Stimulated activated CD4-positive, alpha-beta T cell treated with anti-CD3 and anti-CD28 coated beads, TNF-alpha, amount 100 ng/mL, for 1 hour (primary cell): Measurements from ENCODE around the gene USP2.

ENCODE experiments used
- DNase-seq, 3 donors: peaks; one replicate each; pipeline ENCODE4 v3.0.0-alpha.2; 2020; ENCODE audit warnings: low read depth in 3 of 3, low spot score in 1 of 3

USP2 gene

DNA sequence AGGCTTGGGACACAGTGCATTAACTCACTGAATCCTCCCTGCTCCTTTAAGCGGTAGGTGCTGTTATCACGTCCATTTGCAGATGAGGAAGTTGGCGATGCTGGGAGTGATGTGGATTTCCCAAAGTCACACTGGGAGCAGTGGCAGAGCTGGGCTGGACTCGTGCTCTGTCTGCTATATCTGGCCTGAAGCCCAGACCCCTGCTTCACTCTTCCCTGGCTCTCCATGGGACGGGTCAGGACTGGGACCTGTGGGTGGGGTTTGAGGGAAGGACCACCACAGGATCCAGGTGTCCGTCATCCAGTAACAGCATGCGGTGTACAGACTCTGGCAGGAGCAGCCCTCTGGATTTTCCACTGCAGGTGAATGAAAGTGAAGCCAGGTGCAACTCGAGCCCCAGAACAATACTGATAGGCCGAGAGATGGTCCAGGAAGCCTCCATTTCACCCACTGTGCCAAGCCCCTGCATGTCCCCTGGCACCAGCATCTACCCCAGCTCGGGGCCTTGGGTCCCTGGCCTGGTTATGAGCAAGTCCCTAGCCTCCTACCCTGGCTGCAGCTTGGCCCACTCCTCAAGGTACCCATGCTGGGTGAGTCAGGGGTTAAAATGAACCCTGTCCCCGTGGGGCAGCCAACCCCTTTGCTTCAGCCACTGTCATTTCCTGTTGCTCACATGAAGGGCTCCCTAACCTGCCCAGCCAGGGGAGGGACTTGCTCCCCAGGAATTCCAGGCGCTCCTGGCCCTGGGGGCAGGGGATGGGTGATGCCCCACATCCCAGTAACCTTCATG, 4.2 kb downstream of the USP2 start:
- DNase-seq = no peak

- no peak for DNase-seq
Observed at GRCh38 chr11:119376197-119376847, 5.2 kb downstream of the USP2 start.

DNA sequence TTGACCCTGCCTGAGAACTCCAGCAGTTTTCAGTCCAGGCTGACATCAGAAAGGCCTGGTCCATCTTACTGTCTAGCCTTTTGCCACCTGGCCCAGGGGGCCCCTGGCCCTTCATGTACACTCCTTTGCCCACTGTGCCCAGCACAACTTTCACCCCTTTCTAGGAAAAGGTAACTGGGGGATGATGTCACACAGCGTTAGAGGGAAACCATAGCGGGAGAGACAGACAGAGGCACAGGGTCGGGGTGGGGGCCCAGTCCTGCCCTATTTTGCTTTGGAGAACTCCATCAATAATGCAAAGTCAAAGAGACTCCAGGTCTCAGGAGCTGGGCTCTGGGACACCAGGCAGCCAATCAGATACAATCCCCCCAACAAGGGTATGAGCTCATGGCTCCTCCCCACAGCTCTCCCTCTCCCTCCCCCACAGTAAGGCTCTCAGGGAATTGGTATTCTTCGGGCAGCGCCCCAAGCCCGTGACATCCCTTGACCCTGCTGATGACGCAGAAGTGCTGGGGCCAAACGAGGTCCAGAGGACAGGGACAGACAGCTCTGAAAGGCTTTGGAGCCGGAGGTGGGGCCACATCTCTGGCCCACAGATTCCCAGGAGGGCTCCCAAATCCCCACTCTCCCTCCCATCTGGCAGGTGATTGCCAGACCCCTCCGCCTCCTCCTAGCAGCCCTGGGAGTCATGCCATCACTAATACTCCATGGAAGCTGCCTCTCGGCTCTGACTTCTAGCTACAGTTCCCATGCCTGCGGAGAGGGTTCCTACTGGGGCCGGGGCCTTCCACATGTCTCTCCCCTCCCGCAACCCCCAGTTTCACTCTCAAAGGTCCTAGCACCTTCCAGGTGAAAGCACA, 5.9 kb downstream of the USP2 start:
- no peak for DNase-seq

GRCh38 chr11:119374632-119375336, 6.7 kb downstream of the USP2 start:
- DNase-seq = no peak

GRCh38 chr11:119373921-119374631, 7.4 kb downstream of the USP2 start:
- DNase-seq = no peak

DNA sequence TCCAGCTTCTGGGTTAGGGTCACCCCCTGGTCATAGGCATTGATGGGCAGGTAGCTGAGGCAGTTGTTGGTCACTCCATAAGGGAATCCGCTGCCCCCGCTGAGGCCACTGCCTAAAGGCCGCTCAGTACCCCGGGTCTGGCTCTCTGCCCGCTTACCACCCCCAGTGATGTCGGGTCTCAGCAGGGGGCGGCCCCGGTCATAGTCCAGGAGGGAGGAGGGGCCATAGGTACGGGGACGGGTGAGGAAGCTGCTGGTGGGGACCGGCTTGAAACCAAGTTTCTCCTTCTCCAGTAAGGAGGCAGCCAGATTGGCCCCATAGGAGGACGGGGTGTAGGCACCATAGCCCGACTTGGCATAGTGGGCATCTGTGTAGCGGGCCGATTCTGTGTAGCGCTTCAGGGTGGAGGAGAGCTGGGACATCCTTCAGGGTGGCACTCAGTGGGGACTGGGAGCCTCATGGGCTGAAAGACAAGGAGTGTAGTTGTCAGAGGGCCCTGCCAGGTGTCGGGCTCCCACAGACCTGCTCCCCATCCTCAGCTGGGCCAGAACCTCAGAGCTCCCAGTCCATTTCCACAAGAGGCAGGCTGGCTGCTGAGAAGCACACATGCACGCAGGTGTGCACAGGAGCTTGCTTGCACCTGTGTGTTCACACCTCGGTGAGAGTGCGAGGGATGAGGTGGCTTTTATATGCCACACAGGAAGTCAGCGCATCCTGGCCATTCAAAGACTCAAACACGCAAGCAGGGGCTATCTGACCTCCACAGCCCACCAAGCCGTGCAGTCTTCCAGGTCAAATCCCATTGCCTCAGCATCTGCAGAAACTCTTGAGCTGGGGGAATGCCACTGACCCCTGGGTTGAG, 8.2 kb downstream of the USP2 start:
- DNase-seq = no peak

GRCh38 chr11:119372260-119373058, 9.0 kb downstream of the USP2 start:
- no peak for DNase-seq

DNA sequence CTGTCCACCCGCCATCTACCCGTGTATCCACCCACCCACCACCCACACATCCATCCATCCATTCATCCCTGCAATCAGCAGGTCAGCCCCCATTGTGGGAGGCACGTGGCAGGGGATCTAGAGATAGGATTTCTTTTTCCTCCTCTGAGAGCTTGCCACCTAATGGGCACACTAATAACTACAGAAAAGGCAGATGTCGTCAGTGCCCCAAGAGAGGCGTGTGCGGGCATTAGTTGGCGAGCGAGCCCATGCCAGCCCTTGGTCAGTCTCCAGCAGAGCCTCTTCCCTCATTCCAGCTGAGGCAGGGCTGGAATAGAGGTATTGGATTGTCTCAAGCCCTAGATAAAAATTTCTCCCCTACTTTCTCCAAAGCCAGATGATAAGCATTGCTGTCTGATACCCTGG, 9.7 kb downstream of the USP2 start:
- no peak for DNase-seq

GRCh38 chr11:119371067-119371601, 10.4 kb downstream of the USP2 start:
- DNase-seq = no peak

DNA sequence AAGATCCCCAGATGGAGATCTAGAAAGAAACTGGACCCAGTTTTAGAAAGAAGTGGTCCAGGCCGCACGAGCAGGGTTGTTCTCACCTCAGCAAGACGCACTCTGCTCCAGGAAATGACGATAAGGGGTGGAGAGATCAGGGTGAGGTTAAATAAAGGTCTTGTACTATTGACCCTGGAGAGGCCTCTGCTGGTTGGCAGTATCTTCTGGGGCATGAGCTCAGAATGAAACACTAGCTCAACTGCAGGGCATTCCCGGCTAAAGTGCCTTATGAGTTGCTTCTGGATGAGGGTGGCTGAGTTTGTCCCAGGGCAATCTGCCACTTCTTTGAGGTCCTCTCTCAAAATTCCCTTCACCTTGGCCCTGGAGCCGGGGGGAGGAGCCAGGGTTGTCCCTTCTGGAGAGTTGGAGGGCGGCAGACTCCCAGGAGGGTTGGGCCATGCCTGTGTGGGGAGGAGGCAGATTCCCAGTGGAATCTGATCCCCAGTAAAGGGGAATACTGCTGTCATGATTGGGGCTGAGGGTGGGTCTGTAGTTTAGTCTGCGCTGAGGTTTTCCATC, 10.9 kb downstream of the USP2 start:
- no peak for DNase-seq

DNA sequence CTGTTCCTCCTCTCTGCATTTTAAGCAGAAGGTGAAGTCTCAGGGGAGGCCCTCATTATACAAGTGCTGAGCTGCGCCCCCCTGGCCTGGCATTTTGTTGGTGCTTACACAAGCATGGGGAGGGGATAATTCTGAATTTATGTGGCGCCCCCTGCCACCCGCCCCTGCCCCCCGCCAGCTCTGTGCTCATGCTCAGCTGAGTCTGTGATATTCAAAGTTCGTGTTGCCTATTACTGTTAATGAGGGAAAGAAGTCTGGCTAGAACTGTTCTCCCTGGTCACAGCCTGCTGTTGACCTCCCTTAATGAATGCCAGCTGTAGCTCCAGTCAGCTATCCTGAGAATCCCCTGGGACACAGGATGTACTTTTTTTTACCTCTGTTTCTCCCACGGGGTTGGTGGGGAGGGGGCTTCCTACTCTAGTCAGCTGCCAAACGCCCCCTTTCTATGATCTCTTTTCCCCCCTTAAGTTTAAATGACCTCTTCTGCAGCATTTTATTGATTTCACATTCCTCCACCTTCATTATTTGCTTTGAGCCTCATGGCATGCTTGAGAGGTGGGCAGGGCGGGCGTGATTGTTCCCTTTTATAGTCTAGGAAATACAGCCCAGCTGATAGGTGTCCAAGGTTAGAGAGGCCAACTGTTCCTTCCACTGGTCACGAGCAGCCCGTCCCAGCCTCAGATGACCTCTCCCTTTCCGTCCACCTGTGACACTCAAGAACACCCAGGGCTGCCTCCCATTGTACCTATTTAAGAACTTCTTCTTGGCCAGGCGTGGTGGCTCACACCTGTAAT, 12.2 kb downstream of the USP2 start:
- no peak for DNase-seq

GRCh38 chr11:119368121-119369034, 13.1 kb downstream of the USP2 start:
- DNase-seq = no peak

DNA sequence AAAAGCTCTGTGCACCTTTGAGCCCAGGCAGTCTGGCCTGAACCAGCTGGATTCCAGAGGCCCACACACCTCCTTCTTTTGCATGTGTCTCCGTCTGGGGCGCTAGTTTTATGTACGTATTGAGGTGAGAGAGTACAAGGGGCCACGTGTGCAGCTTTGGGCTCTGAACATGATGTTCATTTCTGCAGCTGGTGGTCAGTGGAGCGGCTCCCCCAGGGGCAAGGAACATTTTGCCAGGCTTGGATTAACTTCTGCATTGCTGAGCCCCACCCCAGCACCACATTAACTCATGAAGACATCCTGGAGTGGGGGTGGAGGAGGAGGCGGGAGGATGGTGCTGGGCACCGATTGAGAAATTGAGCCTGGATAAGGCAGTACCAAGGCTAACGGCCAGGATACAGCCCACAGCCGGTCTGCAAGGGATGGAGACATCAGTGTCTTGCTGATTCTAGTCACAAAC, 13.8 kb downstream of the USP2 start:
- no peak for DNase-seq

GRCh38 chr11:119366690-119367620, 14.5 kb downstream of the USP2 start:
- DNase-seq = no peak

DNA sequence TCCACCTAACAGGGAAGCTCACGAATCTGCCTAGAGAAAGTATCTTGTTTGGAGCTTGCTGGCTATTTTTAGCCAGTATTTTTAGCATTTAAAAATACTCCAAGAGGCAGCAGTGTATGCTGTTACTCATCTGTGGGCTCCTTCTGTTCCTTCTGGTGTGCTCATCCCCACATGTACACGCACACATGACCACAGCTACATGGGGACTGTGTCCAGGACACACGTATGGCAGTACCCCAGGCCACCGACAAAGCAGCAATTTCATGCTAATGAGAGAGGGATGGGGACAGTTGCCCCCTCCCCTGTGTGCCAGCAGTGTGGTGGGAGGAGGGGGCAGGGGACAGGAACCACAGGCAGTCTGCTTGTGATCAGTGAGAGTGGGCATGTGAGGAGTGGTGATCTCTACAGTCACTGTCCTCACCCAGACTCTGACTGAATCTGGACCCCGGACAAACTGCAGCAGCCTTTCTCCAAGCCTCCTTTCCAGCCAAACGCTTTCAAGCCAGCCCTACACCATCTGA, 16.4 kb downstream of the USP2 start:
- DNase-seq = no peak
